GM19372 (cell line): Measurements from ENCODE around the gene EIF5B.
A peak's percentile ranks its signal among the peaks of the same experiment; 100 is the strongest.
"Not testable (repeated sequence)": the region's sequence is repeated elsewhere in the genome, so short reads cannot be mapped to it uniquely, and the experiment has no call there.

Experiments used
- ATAC-seq: cut with Tn5 transposase; IDR thresholded peaks from one replicate; pipeline ENCODE4 v1.9.1; 2021; ENCODE audit warnings: mild to moderate bottlenecking, low read depth, moderate library complexity; ENCODE audit not compliant: unreplicated experiment

Gene EIF5B

GRCh38 chr2:99337113-99338028 lies at the start of gene EIF5B:
EIF5B (plus strand) TSS chr2:99337389; CDS start chr2:99337555, 166 bp downstream.
- ATAC-seq: peak; percentile 58

GRCh38 chr2:99297994-99298393 lies 39.2 kb upstream of the EIF5B start:
- no peak for ATAC-seq

GRCh38 chr2:99299580-99299979 lies 37.6 kb upstream of the EIF5B start:
- ATAC-seq: no peak

- not testable (repeated sequence) for ATAC-seq
Measured at GRCh38 chr2:99301097-99301496, 36.1 kb upstream of the EIF5B start, which contains the start of gene LYG1. LYG1 (minus strand) TSS chr2:99301197; CDS start chr2:99295670, 5,527 bp downstream.

GRCh38 chr2:99317161-99317872 lies 19.9 kb upstream of the EIF5B start:
- no peak for ATAC-seq

GRCh38 chr2:99317873-99318200 lies 19.4 kb upstream of the EIF5B start:
- not testable (repeated sequence) for ATAC-seq

GRCh38 chr2:99325384-99325783 lies 11.8 kb upstream of the EIF5B start:
- ATAC-seq: no peak

- peak; percentile 72 for ATAC-seq
Measured at GRCh38 chr2:99335911-99336803, 1.0 kb upstream of the EIF5B start, which contains the start of gene TXNDC9. TXNDC9 (minus strand) TSS chr2:99336333; CDS start chr2:99333210, 3,123 bp downstream.

- ATAC-seq: peak; percentile 2
Measured at GRCh38 chr2:99336804-99337112, 431 bp upstream of the EIF5B start.

- ATAC-seq: no peak
Measured at GRCh38 chr2:99338029-99338585, 918 bp downstream of the EIF5B start.

GRCh38 chr2:99340669-99341236 lies 3.6 kb downstream of the EIF5B start:
- no peak for ATAC-seq

GRCh38 chr2:99342536-99342935 lies 5.3 kb downstream of the EIF5B start:
- no peak for ATAC-seq

GRCh38 chr2:99345446-99345845 lies 8.3 kb downstream of the EIF5B start:
- not testable (repeated sequence) for ATAC-seq

GRCh38 chr2:99346218-99346617 lies 9.0 kb downstream of the EIF5B start:
- ATAC-seq: no peak

- ATAC-seq: no peak
Measured at GRCh38 chr2:99348173-99348572, 11.0 kb downstream of the EIF5B start.

GRCh38 chr2:99350194-99350593 lies 13.0 kb downstream of the EIF5B start:
- ATAC-seq: no peak

GRCh38 chr2:99354070-99354469 lies 16.9 kb downstream of the EIF5B start:
- ATAC-seq: no peak

- ATAC-seq: not testable (repeated sequence)
Measured at GRCh38 chr2:99354825-99355224, 17.6 kb downstream of the EIF5B start.

GRCh38 chr2:99356853-99357252 lies 19.7 kb downstream of the EIF5B start:
- ATAC-seq: no peak

GRCh38 chr2:99365661-99366060 lies 28.5 kb downstream of the EIF5B start:
- ATAC-seq: no peak
